ENCODE measurements around the gene TGM4.
A peak's percentile ranks its signal among the peaks of the same experiment; 100 is the strongest.

Gene TGM4

DNA sequence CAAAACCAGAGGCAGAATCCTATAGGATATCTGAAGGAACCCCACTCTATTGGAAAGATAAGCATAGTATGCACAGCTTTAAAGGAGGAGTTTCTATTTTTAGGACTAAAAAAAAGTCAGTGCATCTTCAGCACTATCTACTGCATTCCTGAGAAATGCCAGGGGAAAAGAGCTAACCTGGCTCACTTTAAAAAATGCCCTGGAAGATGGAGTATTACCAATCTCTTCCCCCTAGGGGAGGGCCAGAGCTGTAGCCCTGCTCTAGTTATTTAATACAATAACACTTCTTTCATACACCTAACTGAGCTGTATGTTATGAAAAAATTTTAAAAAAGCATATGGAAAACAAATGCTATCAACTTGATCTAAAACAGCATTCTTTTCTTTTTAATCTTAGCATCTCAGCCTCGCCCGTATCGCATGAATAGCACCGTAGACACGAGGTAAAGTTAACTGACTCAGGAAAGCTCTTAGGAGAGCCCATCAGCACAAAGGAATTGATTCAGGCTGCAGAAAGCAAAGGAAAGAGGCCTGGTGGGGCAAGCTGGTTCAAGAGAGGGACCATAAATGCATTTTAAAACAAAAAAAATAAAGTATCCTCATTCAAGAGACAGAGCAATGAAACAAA lies 50.2 kb downstream of the TGM4 start:
- Histone ChIP-seq H3K4me1 (peaks cover 6% of the 10 kb centered on the region; the same call in 1 of the 2 replicates), H3K9me3 (no peaks in the 10 kb centered on the region), H3K4me2 (no peak overlapping the region), H3K27ac (no peak overlapping the region), H4K20me1 (no peaks in the 10 kb centered on the region), H3K27me3 (no peaks in the 10 kb centered on the region), H3K9ac (no peak overlapping the region), H3K4me3 (no peak overlapping the region), H3K36me3 (peaks cover 86% of the 10 kb centered on the region)
- no peak for TF ChIP-seq Cebpa-rat (IDR thresholded peaks at IDR 0.05)

DNA sequence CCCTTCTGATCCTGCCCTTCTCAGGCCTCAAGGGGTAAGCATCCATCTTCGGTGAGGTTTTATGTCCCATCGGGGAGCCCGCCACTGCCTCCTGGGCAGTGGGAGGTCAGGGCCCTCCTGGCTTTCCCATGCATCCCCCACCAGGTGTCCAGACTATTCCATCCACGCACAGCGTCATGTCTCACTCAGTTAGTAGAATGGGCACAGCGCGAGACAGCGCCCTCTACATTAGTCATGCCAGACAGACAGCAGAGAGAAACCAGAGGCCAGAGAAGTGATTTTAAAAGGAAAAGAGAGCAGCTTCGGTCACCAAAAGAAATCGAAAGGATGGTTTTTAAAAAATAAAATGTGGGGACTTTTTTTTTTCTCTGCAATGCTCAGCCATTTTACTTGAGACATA lies 51.8 kb downstream of the TGM4 start:
- Histone ChIP-seq H3K27me3 (no peaks in the 10 kb centered on the region), H3K36me3 (peaks cover 91% of the 10 kb centered on the region), H3K4me2 (no peak overlapping the region), H3K4me3 (no peak overlapping the region), H3K9ac (no peak overlapping the region), H3K27ac (no peak overlapping the region), H4K20me1 (no peaks in the 10 kb centered on the region), H3K4me1 (peaks cover 6% of the 10 kb centered on the region; the same call in 1 of the 2 replicates), H3K9me3 (no peaks in the 10 kb centered on the region)
- no peak for TF ChIP-seq Cebpa-rat (IDR thresholded peaks at IDR 0.05)

GRCh38 chr3:44926921-44927320 lies 52.5 kb downstream of the TGM4 start:
- no peaks in the 10 kb centered on the region for H3K27me3 ChIP-seq
- no peak overlapping the region for H3K4me2 ChIP-seq
- H3K27ac ChIP-seq: no peak overlapping the region
- H3K9me3 ChIP-seq: no peaks in the 10 kb centered on the region
- H3K36me3 ChIP-seq: peaks cover 91% of the 10 kb centered on the region
- no peaks in the 10 kb centered on the region for H4K20me1 ChIP-seq
- H3K4me3 ChIP-seq: no peak overlapping the region
- no peak for TF ChIP-seq Cebpa-rat (IDR thresholded peaks at IDR 0.05)
- H3K9ac ChIP-seq: no peak overlapping the region
- peaks cover 6% of the 10 kb centered on the region; the same call in 1 of the 2 replicates for H3K4me1 ChIP-seq

DNA sequence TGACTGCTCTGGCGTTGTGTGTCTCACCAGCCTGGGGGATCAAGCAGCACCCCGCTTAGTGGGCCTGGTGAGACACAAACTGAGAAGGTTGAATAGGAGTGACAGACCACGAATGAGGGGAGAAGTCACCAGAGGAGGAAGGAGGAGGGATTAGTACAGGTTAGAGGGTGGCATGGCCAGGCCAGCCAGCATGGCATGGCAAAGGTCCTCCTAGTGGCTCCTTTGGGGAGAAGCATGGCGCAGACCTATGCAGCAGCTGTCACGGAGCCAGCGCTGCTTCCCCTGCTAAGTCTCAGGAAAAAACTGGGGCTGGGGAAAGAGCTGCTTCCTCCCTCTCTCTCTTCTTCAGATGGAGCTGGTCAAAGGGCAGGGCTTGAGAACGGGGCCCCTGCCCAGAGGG lies 53.0 kb downstream of the TGM4 start:
- peaks cover 6% of the 10 kb centered on the region; the same call in 1 of the 2 replicates for H3K4me1 ChIP-seq
- peaks cover 91% of the 10 kb centered on the region for H3K36me3 ChIP-seq
- H3K9ac ChIP-seq: no peak overlapping the region
- TF ChIP-seq Cebpa-rat (IDR thresholded peaks at IDR 0.05): no peak
- no peaks in the 10 kb centered on the region for H4K20me1 ChIP-seq
- H3K4me2 ChIP-seq: no peak overlapping the region
- H3K4me3 ChIP-seq: no peak overlapping the region
- no peaks in the 10 kb centered on the region for H3K9me3 ChIP-seq
- no peak overlapping the region for H3K27ac ChIP-seq
- no peaks in the 10 kb centered on the region for H3K27me3 ChIP-seq

DNA sequence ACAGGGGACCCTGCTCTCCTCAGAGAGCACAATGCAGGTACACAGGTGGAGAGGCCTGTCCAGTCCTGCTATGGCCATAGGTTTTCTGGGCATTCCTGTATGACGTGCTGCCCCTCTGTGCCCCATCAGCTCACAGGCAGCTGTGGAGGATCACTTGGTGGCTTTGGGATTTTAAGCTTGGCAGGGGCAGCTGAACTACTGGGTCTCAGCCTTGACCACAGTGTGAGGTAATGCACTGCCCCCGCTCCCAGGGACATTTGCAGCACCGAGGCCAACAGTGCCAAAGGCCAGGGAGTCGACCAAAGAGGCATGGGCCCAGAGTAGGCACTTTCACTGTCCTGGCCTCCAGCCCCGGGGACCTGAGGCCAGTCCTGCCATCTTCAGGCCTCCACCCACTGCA lies 55.4 kb downstream of the TGM4 start:
- no peaks in the 10 kb centered on the region for H3K9me3 ChIP-seq
- no peak overlapping the region for H3K4me3 ChIP-seq
- H4K20me1 ChIP-seq: no peaks in the 10 kb centered on the region
- no peak overlapping the region for H3K9ac ChIP-seq
- H3K27ac ChIP-seq: no peak overlapping the region
- no peaks in the 10 kb centered on the region for H3K27me3 ChIP-seq
- H3K4me1 ChIP-seq: peaks cover 5% of the 10 kb centered on the region; the same call in 1 of the 2 replicates
- no peak overlapping the region for H3K4me2 ChIP-seq
- peaks cover 100% of the 10 kb centered on the region for H3K36me3 ChIP-seq
- TF ChIP-seq Cebpa-rat (IDR thresholded peaks at IDR 0.05): no peak

- Histone ChIP-seq H4K20me1 (no peaks in the 10 kb centered on the region), H3K4me1 (peaks cover 5% of the 10 kb centered on the region; the same call in 1 of the 2 replicates), H3K4me2 (no peak overlapping the region), H3K4me3 (no peak overlapping the region), H3K27ac (no peak overlapping the region), H3K36me3 (peaks cover 99% of the 10 kb centered on the region), H3K27me3 (no peaks in the 10 kb centered on the region), H3K9ac (no peak overlapping the region), H3K9me3 (no peaks in the 10 kb centered on the region; the same call in 1 of the 2 replicates)
- TF ChIP-seq Cebpa-rat (IDR thresholded peaks at IDR 0.05): no peak
These were observed 56.5 kb downstream of the TGM4 start for GRCh38 chr3:44930911-44931310.

- no peak for TF ChIP-seq Cebpa-rat (IDR thresholded peaks at IDR 0.05)
- H3K9me3 ChIP-seq: no peaks in the 10 kb centered on the region; the same call in 1 of the 2 replicates
These were observed 57.4 kb downstream of the TGM4 start for GRCh38 chr3:44931791-44932190.

GRCh38 chr3:44932271-44932670 lies 57.9 kb downstream of the TGM4 start:
- Histone ChIP-seq H3K36me3 (peaks cover 99% of the 10 kb centered on the region), H3K27ac (no peak overlapping the region), H3K9ac (no peak overlapping the region), H3K4me2 (no peak overlapping the region), H3K4me3 (no peak overlapping the region), H3K4me1 (peaks cover 5% of the 10 kb centered on the region; the same call in 1 of the 2 replicates), H4K20me1 (no peaks in the 10 kb centered on the region), H3K27me3 (no peaks in the 10 kb centered on the region), H3K9me3 (no peaks in the 10 kb centered on the region; the same call in 1 of the 2 replicates)
- TF ChIP-seq Cebpa-rat (IDR thresholded peaks at IDR 0.05): no peak

More at GRCh38 chr3:44931791-44932190, 57.4 kb downstream of the TGM4 start:
- Histone ChIP-seq H4K20me1 (no peaks in the 10 kb centered on the region), H3K4me3 (no peak overlapping the region), H3K4me1 (peaks cover 5% of the 10 kb centered on the region; the same call in 1 of the 2 replicates), H3K4me2 (no peak overlapping the region), H3K36me3 (peaks cover 99% of the 10 kb centered on the region), H3K9ac (no peak overlapping the region), H3K27ac (no peak overlapping the region), H3K27me3 (no peaks in the 10 kb centered on the region)

DNA sequence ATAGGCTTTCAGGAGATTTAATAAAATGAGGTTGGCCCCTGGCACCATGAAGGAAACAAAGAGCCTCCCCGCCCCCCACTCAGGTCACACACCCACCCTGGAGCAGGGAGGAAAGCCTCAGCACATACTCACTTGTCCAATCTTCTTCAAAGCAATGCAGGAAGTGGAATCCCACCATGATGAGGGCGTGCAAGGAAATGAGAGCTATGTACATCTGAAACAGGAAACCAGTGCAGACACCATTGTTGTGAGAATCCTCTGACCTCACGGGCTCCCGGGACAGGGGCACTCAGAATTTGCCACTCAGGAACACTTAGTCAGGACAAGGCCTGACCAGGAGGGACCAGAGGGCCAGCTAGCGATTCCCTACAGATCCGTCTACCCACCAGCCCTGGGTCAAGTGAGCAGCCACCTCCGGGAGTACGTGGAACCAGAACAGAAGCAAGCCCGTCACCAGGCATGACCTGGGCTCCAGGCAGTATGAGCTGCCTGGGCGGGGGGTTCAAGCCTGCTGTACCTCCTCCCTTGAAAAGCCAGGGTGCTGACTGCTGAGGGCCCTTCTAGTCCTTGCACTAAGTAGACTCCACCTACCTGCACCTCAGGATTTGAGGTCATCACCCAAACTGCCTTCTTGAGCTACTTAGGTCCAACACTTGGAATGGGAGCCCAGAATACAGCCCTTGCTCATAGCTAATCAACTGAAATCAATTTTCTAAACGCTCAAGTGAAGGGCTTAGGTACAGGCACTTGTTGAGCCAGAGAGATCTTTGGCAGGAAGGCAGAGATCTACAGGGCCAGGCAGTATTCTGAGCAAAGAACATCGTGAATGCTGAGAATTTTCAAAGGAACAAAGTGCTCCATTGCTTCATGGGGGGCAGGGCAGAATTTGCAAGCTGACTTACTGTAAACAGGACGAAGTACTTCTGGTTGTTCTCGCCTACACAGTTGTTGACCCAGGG lies 58.9 kb downstream of the TGM4 start:
- Histone ChIP-seq H3K4me2 (peak overlapping the region; percentile 16; the same call in 1 of the 2 replicates), H3K36me3 (peaks cover 99% of the 10 kb centered on the region)
- TF ChIP-seq Cebpa-rat (IDR thresholded peaks at IDR 0.05): no peak

More for the DNA sequence above, 58.9 kb downstream of the TGM4 start:
- no peak overlapping the region for H3K4me3 ChIP-seq
- H3K9me3 ChIP-seq: no peaks in the 10 kb centered on the region; the same call in 1 of the 2 replicates
- H4K20me1 ChIP-seq: no peaks in the 10 kb centered on the region
- no peaks in the 10 kb centered on the region for H3K27me3 ChIP-seq
- peaks cover 5% of the 10 kb centered on the region; the same call in 1 of the 2 replicates for H3K4me1 ChIP-seq
- H3K9ac ChIP-seq: no peak overlapping the region
- no peak overlapping the region for H3K27ac ChIP-seq
